AG08395 (cell line): ENCODE measurements around the gene ZNF626.
"Not testable (repeated sequence)": the region's sequence is repeated elsewhere in the genome, so short reads cannot be mapped to it uniquely, and the experiment has no call there.

Experiments
- DNase-seq: peaks from one replicate; pipeline ENCODE4 v3.0.0; 2012; ENCODE audit warnings: mixed read lengths, low spot score

ZNF626 gene

DNA sequence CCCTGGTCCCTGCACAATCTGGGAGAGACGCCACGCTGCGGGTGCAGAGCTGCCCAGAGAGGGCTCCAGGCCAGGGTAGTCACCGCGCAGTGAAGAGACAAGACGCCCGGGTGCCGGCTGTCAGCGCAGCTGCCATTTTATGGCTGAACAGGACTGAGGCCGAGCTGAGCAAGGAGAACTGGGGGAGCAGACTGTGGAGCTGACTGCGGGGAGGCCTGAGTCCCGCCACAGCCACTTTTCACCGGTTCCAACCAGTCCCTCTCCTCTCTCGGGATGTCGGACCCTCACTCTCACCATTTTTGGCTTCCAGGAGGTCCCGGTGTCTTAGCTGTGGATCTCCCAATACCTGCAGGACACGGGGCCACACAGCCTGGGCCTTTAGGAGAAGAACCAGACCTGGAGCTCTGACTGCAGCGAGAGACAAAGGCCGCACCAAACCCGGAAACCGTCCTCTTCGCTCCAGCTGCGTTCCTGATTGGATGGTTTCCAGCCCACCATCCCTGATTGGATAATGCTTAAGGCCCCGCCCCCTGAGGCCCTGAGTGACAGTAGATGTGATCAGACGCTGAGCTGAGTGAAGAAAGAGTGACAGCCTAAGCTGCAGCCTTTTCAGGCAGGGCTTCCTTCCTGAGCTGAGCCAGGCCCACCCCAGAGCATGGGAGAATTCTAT, at the start of gene ZNF626:
Gene ZNF626 (minus strand): TSS at position 422 of the 670 bp plus-strand sequence. CDS start 125 bp downstream, at position 297.
- peak; percentile 96 for DNase-seq

DNA sequence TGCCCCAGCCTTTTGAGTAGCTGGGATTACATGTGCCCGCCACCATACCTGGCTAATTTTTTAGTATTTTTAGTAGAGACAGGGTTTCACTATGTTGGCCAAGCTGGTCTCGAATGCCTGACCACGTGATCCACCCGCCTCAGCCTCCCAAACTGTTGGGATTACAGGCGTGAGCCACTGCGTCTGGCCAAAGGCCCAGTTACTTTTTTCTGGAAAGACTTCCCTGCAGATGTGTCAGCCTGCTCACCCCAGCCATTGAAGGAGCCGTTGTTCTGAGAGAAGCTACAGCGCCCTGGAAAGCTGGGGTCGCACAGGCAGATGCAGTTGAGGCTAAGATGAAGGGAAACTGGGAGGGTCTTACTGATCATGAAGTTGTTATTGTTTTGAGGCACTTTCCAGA, 7.9 kb upstream of the ZNF626 start:
- no peak for DNase-seq

DNA sequence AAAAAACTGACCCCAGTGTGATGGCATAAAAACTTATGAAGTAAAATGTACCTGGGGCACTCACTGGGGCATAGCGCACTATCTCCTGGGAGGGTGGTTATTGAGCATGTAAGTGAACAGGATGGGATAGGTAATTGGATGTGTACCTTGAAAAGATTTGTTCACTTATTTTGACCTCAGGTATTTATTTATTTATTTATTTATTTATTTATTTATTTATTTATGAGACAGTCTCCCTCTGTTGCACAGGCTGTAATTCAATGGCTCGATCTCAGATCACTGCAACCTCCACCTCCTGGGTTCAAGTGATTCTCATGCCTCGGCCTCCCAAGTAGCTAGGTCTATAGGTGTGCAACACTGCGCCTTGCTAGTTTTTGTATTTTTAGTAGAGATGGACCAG, 5.9 kb upstream of the ZNF626 start:
- DNase-seq: no peak

DNA sequence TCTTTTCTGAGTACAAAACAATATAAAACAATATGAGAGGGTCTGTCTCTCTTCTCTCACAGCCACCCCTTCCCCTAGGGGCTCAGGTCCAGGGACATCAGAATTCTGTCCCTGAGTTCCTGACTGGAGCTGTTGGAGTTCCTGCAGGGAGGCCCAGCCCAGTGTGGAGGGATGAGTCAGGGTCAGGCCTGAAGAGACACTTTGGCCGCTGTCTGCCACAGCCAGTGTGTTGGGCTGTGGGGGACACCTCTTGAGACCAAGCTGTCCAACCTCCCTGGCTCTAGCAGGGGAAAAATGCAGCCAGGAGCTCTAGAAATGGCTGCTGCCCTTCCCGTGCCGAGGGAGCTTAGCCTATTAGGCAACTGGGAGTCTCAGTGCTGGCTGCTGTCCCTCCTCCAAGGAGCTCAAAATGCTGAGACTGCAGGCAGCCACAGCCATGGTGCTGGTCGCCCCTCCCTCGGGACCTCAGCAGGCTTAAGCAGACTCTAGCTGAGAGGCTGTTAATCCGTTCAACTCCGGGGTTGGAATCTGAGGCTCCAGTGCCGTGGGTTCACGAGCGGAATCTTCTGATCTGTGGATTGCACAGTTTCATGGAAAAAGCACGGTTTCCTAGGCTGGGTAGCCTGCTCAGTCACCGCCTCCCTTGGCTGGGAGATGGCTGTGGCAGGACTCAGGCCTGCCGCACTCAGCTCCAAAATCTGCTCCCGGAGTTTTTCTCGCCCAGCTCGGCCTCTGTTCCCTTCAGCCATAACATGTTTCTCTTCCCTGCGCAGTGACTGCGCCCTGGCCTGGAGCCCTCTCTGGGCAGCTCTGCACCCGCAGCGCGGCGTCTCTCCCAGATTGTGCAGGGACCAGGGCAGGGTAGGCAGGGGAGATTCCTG, 3.8 kb upstream of the ZNF626 start:
- DNase-seq: peak; percentile 32

- not testable (repeated sequence) for DNase-seq
These were observed 3.1 kb upstream of the ZNF626 start for GRCh38 chr19:20664475-20664874.

DNA sequence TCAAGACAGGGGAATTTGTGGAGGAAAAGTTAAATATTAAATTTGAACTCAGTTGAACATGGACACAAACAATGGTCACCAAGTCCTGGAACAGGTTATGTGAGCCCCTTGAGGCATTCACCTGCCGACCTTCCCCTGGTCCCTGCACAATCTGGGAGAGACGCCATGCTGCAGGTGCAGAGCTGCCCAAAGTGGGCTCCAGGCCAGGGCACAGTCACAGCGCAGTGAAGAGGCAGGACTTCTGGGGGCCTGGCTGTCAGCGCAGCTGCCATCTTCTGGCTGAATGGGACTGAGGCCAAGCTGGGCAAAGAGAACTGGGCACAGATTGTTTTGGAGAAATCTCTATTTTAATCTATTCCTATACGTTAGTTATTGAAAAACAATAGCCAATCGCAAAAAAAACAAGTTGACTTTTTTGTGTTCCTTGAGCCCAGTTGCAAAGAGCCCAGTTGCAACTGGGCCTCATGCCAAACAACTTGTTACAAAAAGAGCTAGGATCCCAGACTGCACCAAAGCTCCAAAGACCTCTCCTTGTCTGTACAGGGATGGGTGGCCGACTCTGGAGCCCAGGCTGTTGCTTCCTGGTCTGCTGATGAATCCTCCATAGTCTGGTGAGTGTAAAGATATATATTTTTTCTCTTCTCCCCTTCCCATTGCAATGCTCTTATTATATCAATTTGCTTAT, 1.2 kb upstream of the ZNF626 start:
- DNase-seq: no peak

- DNase-seq: peak; percentile 1
These were observed 764 bp downstream of the ZNF626 start for GRCh38 chr19:20660473-20661140.

GRCh38 chr19:20640545-20640944, 20.8 kb downstream of the ZNF626 start:
- DNase-seq: no peak

DNA sequence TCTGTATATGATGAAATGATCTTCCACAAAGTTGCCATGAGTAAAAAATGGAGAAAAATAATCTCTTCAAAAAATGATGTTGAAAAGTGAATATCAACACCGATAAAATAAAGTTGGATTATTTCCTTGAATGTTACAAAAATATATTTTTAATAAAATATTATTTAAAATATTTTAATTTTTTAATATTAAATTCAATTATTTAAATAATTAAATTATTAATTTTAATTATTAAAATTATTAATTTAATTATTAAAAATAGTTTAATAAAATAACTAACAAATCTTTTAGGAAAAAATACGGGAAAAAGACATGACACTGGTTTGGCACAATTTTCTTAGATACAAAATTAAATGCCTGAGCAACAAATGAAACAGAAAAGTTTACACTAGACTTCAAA, 21.3 kb downstream of the ZNF626 start:
- DNase-seq: no peak

GRCh38 chr19:20624560-20624959, 36.8 kb downstream of the ZNF626 start:
- DNase-seq: not testable (repeated sequence)

DNA sequence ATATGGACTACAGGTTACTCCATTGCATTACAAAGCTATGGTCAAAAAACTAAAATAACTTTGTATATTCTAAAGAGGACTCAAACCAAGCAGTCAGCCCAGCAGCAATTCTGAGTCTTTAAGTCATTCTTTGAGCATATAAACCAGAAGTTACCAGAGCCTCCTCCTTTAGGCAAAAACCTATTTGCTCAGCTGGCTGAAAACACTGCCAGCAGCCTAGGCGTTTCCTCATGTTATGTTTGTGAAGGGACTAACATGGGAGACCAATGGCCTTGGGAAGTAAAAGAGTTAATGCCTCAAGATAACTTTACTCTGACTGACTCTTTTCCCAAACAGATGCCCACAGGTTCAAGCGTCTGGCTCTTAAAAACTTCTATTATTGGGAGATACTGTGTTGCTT, 45.3 kb downstream of the ZNF626 start:
- no peak for DNase-seq

GRCh38 chr19:20614971-20615370, 46.4 kb downstream of the ZNF626 start:
- not testable (repeated sequence) for DNase-seq

DNA sequence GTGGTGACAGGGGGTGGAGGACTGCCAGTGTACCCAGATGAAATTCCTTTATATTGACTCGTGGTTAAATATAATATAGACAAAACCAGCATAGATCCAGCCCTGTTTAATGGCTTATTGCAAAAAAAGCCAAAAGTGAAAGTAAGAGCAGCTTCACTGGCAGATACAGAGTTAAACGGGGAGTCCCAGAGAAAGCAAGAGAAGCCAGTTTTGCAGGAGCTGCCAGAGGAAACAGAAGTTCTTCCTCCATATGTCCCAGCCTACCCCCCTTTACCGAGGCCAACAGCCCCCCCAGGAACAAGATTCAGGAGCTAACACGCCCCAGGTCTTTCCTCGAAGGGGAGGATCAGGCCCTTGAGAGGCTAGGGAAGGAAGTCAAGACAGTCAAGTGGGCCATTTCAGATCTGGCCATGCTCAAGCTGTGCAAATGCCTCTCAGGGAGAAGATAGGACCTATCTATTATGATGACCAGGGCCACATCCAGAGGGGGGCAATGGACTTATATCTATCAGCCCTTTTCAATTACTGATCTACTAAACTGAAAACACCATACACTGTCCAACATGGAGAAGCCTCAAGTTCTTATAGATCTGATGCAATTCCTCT, 48.6 kb downstream of the ZNF626 start:
- DNase-seq: no peak

- DNase-seq: no peak
These were observed 49.5 kb downstream of the ZNF626 start for GRCh38 chr19:20611866-20612265.

GRCh38 chr19:20607943-20608342, 53.4 kb downstream of the ZNF626 start:
- no peak for DNase-seq
